H1 (cell line): ENCODE results near the gene SNAPC2. TPM values are rescaled to one million over a fixed set of nuclear protein-coding genes. Genes with fewer than 3 reads are reported as not detected.

Experiments
- CTCF ChIA-PET: fragments of 300-600 bp; sonication (Branson Sonifier 250); formaldehyde crosslinking; loops from one replicate; lab custom pipeline; 2021; ENCODE audit not compliant: partially characterized antibody; lab: Charles Lee
- POLR2A ChIA-PET: fragments of 300-600 bp; sonication (Branson Sonifier 250); formaldehyde crosslinking; loops from one replicate; lab custom pipeline; 2021; ENCODE audit warnings: inconsistent platforms; ENCODE audit not compliant: partially characterized antibody; lab: Charles Lee
- DNase-seq, 2 experiments: peaks; one replicate each; pipeline versions ENCODE4 v3.0.0 to v3.0.0-alpha.2; 2010 to 2022; ENCODE audit warnings: low spot score in 2 of 2, low read depth in 1 of 2, mixed read lengths in 1 of 2
- FAIRE-seq: peaks from 2 replicates; lab custom pipeline; 2011; peaks lifted over from hg19 to GRCh38; lab: Jason Lieb, UNC
- H2AFZ ChIP-seq: 2 replicates; pipeline ENCODE4 v1.8.1; 2012; ENCODE audit warnings: low read length, inconsistent platforms
- H2AK5ac ChIP-seq: 2 replicates; pipeline ENCODE4 v1.6.1; 2013; ENCODE audit warnings: low read depth, low read length
- H2BK120ac ChIP-seq: replicated peaks from 2 replicates; pipeline ENCODE3; 2013; ENCODE audit warnings: low read depth, low read length, inconsistent platforms
- H2BK12ac ChIP-seq: 2 replicates; pipeline ENCODE4 v1.6.1; 2013; ENCODE audit warnings: low read depth, low read length
- H2BK15ac ChIP-seq: 2 replicates; pipeline ENCODE4 v1.6.1; 2013; ENCODE audit warnings: low read length
- H2BK20ac ChIP-seq: 2 replicates; pipeline ENCODE4 v1.6.1; 2013; ENCODE audit warnings: low read length
- H2BK5ac ChIP-seq: 2 replicates; pipeline ENCODE4 v1.6.1; 2013; ENCODE audit warnings: low read depth, low read length
- H3K14ac ChIP-seq: 2 replicates; pipeline ENCODE4 v1.6.1; 2013; ENCODE audit warnings: inconsistent platforms; ENCODE audit not compliant: insufficient read length
- H3K18ac ChIP-seq: 2 replicates; pipeline ENCODE4 v1.6.1; 2013; ENCODE audit warnings: low read length; ENCODE audit errors: extremely low read depth
- H3K23ac ChIP-seq: 2 replicates; pipeline ENCODE4 v1.6.1; 2013; ENCODE audit warnings: inconsistent platforms; ENCODE audit not compliant: insufficient read length
- H3K23me2 ChIP-seq: 2 replicates; pipeline ENCODE4 v1.6.1; 2013; ENCODE audit warnings: low read depth, low read length
- H3K27ac ChIP-seq: 2 replicates; pipeline ENCODE4 v1.6.1; 2011; ENCODE audit warnings: low read depth, low read length, inconsistent platforms
- H3K27me3 ChIP-seq, 4 experiments: replicated peaks in 1 of 4; 1 replicate in 1 of 4; 2 replicates in 3 of 4; pipeline versions ENCODE4 v1.6.1 to v1.8.1; 2011 to 2013; ENCODE audit warnings: low read length in 3 of 4, mild to moderate bottlenecking in 3 of 4, inconsistent platforms in 2 of 4, mixed read lengths in 2 of 4, moderate library complexity in 1 of 4; ENCODE audit not compliant: control insufficient read depth in 3 of 4, insufficient read depth in 3 of 4; ENCODE audit errors: extremely low read depth in 1 of 4
- H3K36me3 ChIP-seq, 4 experiments: 2 replicates each; pipeline versions ENCODE4 v1.6.1 to v1.8.1; 2011 to 2013; ENCODE audit warnings: mild to moderate bottlenecking in 4 of 4, low read length in 3 of 4, moderate library complexity in 2 of 4, control low read depth in 1 of 4, inconsistent platforms in 1 of 4; ENCODE audit not compliant: insufficient read depth in 4 of 4, control insufficient read depth in 2 of 4
- H3K4ac ChIP-seq: replicated peaks from 2 replicates; pipeline ENCODE3; 2013; ENCODE audit warnings: low read length, low read depth, mixed read lengths, inconsistent platforms; ENCODE audit not compliant: insufficient read length
- H3K4me1 ChIP-seq, 4 experiments: replicated peaks in 1 of 4; 1 replicate in 1 of 4; 2 replicates in 3 of 4; pipeline versions ENCODE4 v1.6.1 to v1.8.1; 2011 to 2013; ENCODE audit warnings: low read length in 3 of 4, inconsistent platforms in 2 of 4, mixed read lengths in 1 of 4; ENCODE audit not compliant: insufficient read depth in 4 of 4, control insufficient read depth in 3 of 4
- H3K4me2 ChIP-seq, 2 experiments: 2 replicates each; pipeline versions ENCODE4 v1.6.1 to v1.8.1; 2011 to 2013; ENCODE audit warnings: low read depth in 2 of 2, low read length in 2 of 2, control low read depth in 1 of 2, inconsistent platforms in 1 of 2, mild to moderate bottlenecking in 1 of 2; ENCODE audit not compliant: insufficient read depth in 1 of 2
- H3K4me3 ChIP-seq, 4 experiments: fragments of 200-600, 300-600 bp in 1 of 4; sonication (generic), shearing (Covaris generic), sonication (Bioruptor Twin) in 1 of 4; 2 replicates each; pipeline versions ENCODE4 v1.5.1 to v1.8.1; 2011 to 2016; ENCODE audit warnings: low read length in 4 of 4, low read depth in 3 of 4, control low read depth in 2 of 4, inconsistent platforms in 2 of 4, mild to moderate bottlenecking in 2 of 4, mixed read lengths in 1 of 4, moderate library complexity in 1 of 4; ENCODE audit not compliant: insufficient read depth in 2 of 4; ENCODE audit errors: extremely low read depth in 1 of 4
- H3K56ac ChIP-seq: replicated peaks from 2 replicates; pipeline ENCODE3; 2013; ENCODE audit warnings: low read depth, mild to moderate bottlenecking, mixed read lengths, low read length, inconsistent platforms; ENCODE audit not compliant: insufficient read length
- H3K79me1 ChIP-seq: 2 replicates; pipeline ENCODE4 v1.6.1; 2013; ENCODE audit warnings: low read depth, low read length, control low read depth
- H3K79me2 ChIP-seq, 2 experiments: 2 replicates each; pipeline versions ENCODE4 v1.6.1 to v1.8.1; 2012 to 2013; ENCODE audit warnings: low read length in 2 of 2, mild to moderate bottlenecking in 2 of 2, inconsistent platforms in 1 of 2; ENCODE audit not compliant: insufficient read depth in 2 of 2, control insufficient read depth in 1 of 2
- H3K9ac ChIP-seq, 4 experiments: replicated peaks in 1 of 4; 1 replicate in 1 of 4; 2 replicates in 3 of 4; pipeline versions ENCODE4 v1.6.1 to v1.8.1; 2011 to 2013; ENCODE audit warnings: low read depth in 3 of 4, low read length in 3 of 4, control low read depth in 2 of 4, mild to moderate bottlenecking in 2 of 4, moderate library complexity in 2 of 4, inconsistent platforms in 1 of 4; ENCODE audit errors: extremely low read depth in 1 of 4
- H3K9me3 ChIP-seq, 2 experiments: 2 replicates each; pipeline versions ENCODE4 v1.6.1 to v1.8.1; 2012 to 2013; ENCODE audit warnings: mild to moderate bottlenecking in 2 of 2, moderate library complexity in 2 of 2, control low read depth in 1 of 2, inconsistent platforms in 1 of 2, low read depth in 1 of 2, low read length in 1 of 2, mixed read lengths in 1 of 2; ENCODE audit not compliant: insufficient read depth in 2 of 2
- H4K20me1 ChIP-seq, 2 experiments: replicated peaks in 1 of 2; 2 replicates each; pipeline versions ENCODE3 to v1.8.1; 2011 to 2013; ENCODE audit warnings: inconsistent platforms in 2 of 2, low read length in 2 of 2, mild to moderate bottlenecking in 1 of 2; ENCODE audit not compliant: insufficient read depth in 2 of 2, control insufficient read depth in 1 of 2
- H4K5ac ChIP-seq: 2 replicates; pipeline ENCODE4 v1.6.1; 2013; ENCODE audit warnings: low read length, low read depth, mixed read lengths, inconsistent platforms; ENCODE audit not compliant: insufficient read length
- H4K8ac ChIP-seq: 2 replicates; pipeline ENCODE4 v1.8.0; 2013; ENCODE audit warnings: mild to moderate bottlenecking, moderate library complexity, low read length, inconsistent platforms; ENCODE audit not compliant: insufficient read depth; ENCODE audit errors: extremely low read depth
- H4K91ac ChIP-seq: replicated peaks from 2 replicates; pipeline ENCODE3; 2013; ENCODE audit warnings: low read length, mixed read lengths, inconsistent platforms; ENCODE audit not compliant: insufficient read length
- RFX5 ChIP-seq: IDR thresholded peaks from 2 replicates; pipeline ENCODE4 v1.6.1; 2011; ENCODE audit warnings: low read depth, low read length, improper control_type of control experiment, borderline replicate concordance
- WGBS, 2 experiments: shearing (Covaris generic) in 1 of 2; methylation state at CpG; one replicate each; pipeline versions ENCODE4 v1.1.6 to v1.1.7; 2013 to 2015; ENCODE audit warnings: low lambda C conversion rate in 2 of 2, mixed read lengths in 2 of 2, inconsistent platforms in 1 of 2, low coverage in 1 of 2, missing lambda C conversion rate in 1 of 2; ENCODE audit not compliant: insufficient replicate concordance in 2 of 2, insufficient coverage in 1 of 2, insufficient read length in 1 of 2; ENCODE audit errors: extremely low coverage in 1 of 2, missing lambda C conversion rate in 1 of 2; 5-methylcytosine and 5-hydroxymethylcytosine counted together
- polyA plus RNA-seq, 7 experiments: library from polyadenylated mRNA; depleted of rRNA in 3 of 7; stranded (reverse) in 5 of 7; unstranded in 2 of 7; fragments of >200 nt in 5 of 7; fragments of 200-250 nt in 2 of 7; gene quantifications; 1 replicate in 5 of 7; 2 replicates in 1 of 7; 4 replicates in 1 of 7; pipeline versions ENCODE4 v1.2.1 to v1.2.3, GENCODE V29; 2011 to 2013; ENCODE audit warnings: missing spikeins in 2 of 7, mixed read lengths in 2 of 7
- total RNA-seq: library from RNA; stranded (reverse); fragmentation: NEBNext Ultra II Directional; extraction: Animal tissue kit (Norgen Biotek cat#: 25700); gene quantifications from 2 replicates; pipeline ENCODE4 v1.2.1, GENCODE V29; 2021

Gene SNAPC2
- total and polyA plus RNA-seq, 2 of the 8 experiments (the other 6 are each of a cell fraction or from before 2014, with no cell fraction given): 18.2 to 20.3 TPM

DNA sequence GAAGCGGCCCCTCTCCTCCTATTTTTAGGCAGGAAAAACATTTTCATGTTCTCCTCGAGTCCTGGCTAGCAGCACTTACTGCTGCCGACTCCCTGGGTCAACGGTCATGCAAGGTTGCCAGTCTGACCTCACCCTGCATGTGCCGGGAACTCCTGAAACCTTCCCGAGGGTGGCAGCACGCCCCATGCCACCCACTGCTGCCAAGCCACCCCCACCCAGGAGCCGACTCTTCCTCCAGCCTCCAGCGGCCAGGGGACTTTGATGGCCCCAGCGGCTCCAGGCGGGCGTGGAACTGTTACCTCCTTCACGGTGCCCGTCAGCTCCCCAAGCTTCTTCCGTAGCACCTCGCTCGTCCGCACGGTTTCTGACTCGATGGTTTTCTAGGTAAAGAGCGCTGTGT, 14.6 kb downstream of the SNAPC2 start:
- Histone ChIP-seq H4K5ac (no peak overlapping the region), H3K4me3 (no peak overlapping the region), H3K79me2 (peaks cover 0 to 2% of the 10 kb centered on the region in 2 experiments; a peak in 1 of 4 replicates), H3K4me1 (no peaks in the 10 kb centered on the region), H4K20me1 (peaks cover 2 to 7% of the 10 kb centered on the region in 2 experiments), H2BK12ac (no peak overlapping the region), H3K9ac (no peak overlapping the region), H2AFZ (no peak overlapping the region), H3K79me1 (no peaks in the 10 kb centered on the region), H3K4ac (no peak overlapping the region), H3K9me3 (no peaks in the 10 kb centered on the region), H2BK20ac (no peak overlapping the region), H3K4me2 (no peak overlapping the region), H2BK120ac (no peak overlapping the region), H3K23ac (no peak overlapping the region), H3K23me2 (no peaks in the 10 kb centered on the region), H2BK15ac (no peak overlapping the region), H2BK5ac (no peak overlapping the region), H4K91ac (no peak overlapping the region), H3K14ac (no peak overlapping the region), H3K18ac (no peak overlapping the region), H3K27me3 (no peaks in the 10 kb centered on the region), H3K27ac (no peak overlapping the region), H3K36me3 (peaks cover 28 to 86% (median 59%) of the 10 kb centered on the region in 4 experiments), H3K56ac (no peak overlapping the region), H4K8ac (no peak overlapping the region), H2AK5ac (no peak overlapping the region)
- TF ChIP-seq RFX5: no peak
- FAIRE-seq (no peak), DNase-seq (no peak)
- 89% methylated on average over 21 of the region's 21 CpGs; no CpG with 5 or more reads in 1 of the 2 experiments for WGBS, 2 experiments
- CTCF ChIA-PET: interaction anchor here (0.6 to 2.3 kb wide), 4 partner anchors 9 to 109 kb away, joined by 3 to 14 read pairs (median 4); partner anchors contain the start of gene TIMM44
- POLR2A ChIA-PET: interaction anchor here (10.4 kb wide), 1 partner anchor 7 kb away, joined by 205 read pairs; the partner anchor contains the start of gene TIMM44
